Mammary epithelial cell (primary cell): ENCODE measurements around the gene CDHR2.
A peak's percentile ranks its signal among the peaks of the same experiment; 100 is the strongest.

ENCODE experiments used
- CTCF ChIP-seq, 2 donors: IDR thresholded peaks in 1 of 2; conservative IDR thresholded peaks in 1 of 2; 2 replicates each; pipeline ENCODE4 v1.5.1; 2011 to 2012; ENCODE audit warnings: inconsistent platforms in 2 of 2, low read length in 2 of 2, mild to moderate bottlenecking in 2 of 2, control low read depth in 1 of 2, low read depth in 1 of 2; ENCODE audit not compliant: insufficient read depth in 1 of 2; ENCODE audit errors: extremely low read depth in 1 of 2
- EZH2 ChIP-seq: IDR thresholded peaks from 2 replicates; pipeline ENCODE4 v1.6.1; 2012; ENCODE audit warnings: low read length, inconsistent platforms, borderline replicate concordance

GRCh38 chr5:176619569-176620332 lies 70.6 kb downstream of the CDHR2 start:
- TF ChIP-seq CTCF (conservative IDR thresholded peaks at IDR 0.05 in 1 of 2, IDR thresholded peaks at IDR 0.05 in 1 of 2; ENCODE audit: extremely low read depth in 1 of 2, insufficient read depth in 1 of 2, low read depth in 1 of 2, low read length in 2 of 2), result no peak
- TF ChIP-seq EZH2, result peak; percentile 88
